HEK293 (cell line): Measurements from ENCODE around the gene PRKAG2.

ENCODE experiments used
- TCF7L2 ChIP-seq: IDR thresholded peaks from 2 replicates; pipeline ENCODE4 v1.6.1; 2011; ENCODE audit warnings: low read depth, mild to moderate bottlenecking, inconsistent platforms, low read length, moderate library complexity, borderline replicate concordance
- ZBTB20 ChIP-seq: fragments of 450-650 bp; formaldehyde crosslinking; IDR thresholded peaks from 2 replicates; pipeline ENCODE4 v1.5.1; 2016; ENCODE audit warnings: missing biosample characterization, missing genetic modification characterization
- ZNF10 ChIP-seq: fragments of 450-650 bp; formaldehyde crosslinking; IDR thresholded peaks from 2 replicates; pipeline ENCODE4 v1.5.1; 2017; ENCODE audit warnings: missing biosample characterization, missing genetic modification characterization
- ZNF274 ChIP-seq, 2 experiments: fragments of 200-500 bp in 1 of 2; fragments of 450-650 bp in 1 of 2; sonication (Bioruptor generic) in 1 of 2; formaldehyde crosslinking in 1 of 2; IDR thresholded peaks; 2 replicates each; pipeline versions ENCODE4 v1.5.1 to v1.6.1; 2014 to 2016; ENCODE audit warnings: borderline replicate concordance in 1 of 2, inconsistent platforms in 1 of 2, low read length in 1 of 2, missing biosample characterization in 1 of 2, missing genetic modification characterization in 1 of 2
- ZNF354C ChIP-seq: fragments of 450-650 bp; formaldehyde crosslinking; IDR thresholded peaks from 2 replicates; pipeline ENCODE4 v1.5.1; 2016; ENCODE audit warnings: missing biosample characterization, missing genetic modification characterization, low read depth, borderline replicate concordance
- ZNF510 ChIP-seq: fragments of 450-650 bp; formaldehyde crosslinking; IDR thresholded peaks from 2 replicates; pipeline ENCODE4 v1.5.1; 2018; ENCODE audit warnings: mild to moderate bottlenecking, missing genetic modification characterization, missing biosample characterization; ENCODE audit not compliant: insufficient replicate concordance
- TF ChIP-seq, protein P1 (sequence below): fragments of 450-650 bp; formaldehyde crosslinking; IDR thresholded peaks from 2 replicates; pipeline ENCODE4 v1.5.1; 2016; ENCODE audit warnings: missing biosample characterization, missing genetic modification characterization
- TF ChIP-seq, protein P2 (sequence below): fragments of 450-650 bp; formaldehyde crosslinking; IDR thresholded peaks from 2 replicates; pipeline ENCODE4 v1.5.1; 2016; ENCODE audit warnings: missing biosample characterization, missing genetic modification characterization

DNA sequence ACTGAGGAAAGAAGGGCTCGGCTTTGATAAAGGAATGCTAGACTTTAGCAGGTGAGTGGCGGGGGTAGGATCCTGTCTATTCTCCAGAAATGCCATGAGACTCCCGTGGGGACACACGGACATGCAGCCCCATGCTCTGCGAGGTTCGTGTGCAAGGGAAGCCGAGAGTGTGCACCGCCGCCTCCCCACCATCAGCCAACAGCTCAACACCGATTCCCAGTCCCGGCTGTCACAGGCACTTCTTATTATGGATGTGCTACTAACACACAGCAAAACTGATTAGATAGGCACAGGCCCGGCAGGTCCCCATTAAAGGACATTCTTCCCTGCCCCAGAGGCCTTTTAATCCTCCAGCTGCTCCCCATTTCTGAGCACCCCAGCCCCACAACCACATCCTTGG lies 154.4 kb downstream of the PRKAG2 start:
- no peak for TF ChIP-seq ZBTB20 (tag by site-specific recombination)
- TF ChIP-seq TCF7L2, result no peak
- no peak for TF ChIP-seq ZNF510 (tag by site-specific recombination)
- TF ChIP-seq, protein P1, sequence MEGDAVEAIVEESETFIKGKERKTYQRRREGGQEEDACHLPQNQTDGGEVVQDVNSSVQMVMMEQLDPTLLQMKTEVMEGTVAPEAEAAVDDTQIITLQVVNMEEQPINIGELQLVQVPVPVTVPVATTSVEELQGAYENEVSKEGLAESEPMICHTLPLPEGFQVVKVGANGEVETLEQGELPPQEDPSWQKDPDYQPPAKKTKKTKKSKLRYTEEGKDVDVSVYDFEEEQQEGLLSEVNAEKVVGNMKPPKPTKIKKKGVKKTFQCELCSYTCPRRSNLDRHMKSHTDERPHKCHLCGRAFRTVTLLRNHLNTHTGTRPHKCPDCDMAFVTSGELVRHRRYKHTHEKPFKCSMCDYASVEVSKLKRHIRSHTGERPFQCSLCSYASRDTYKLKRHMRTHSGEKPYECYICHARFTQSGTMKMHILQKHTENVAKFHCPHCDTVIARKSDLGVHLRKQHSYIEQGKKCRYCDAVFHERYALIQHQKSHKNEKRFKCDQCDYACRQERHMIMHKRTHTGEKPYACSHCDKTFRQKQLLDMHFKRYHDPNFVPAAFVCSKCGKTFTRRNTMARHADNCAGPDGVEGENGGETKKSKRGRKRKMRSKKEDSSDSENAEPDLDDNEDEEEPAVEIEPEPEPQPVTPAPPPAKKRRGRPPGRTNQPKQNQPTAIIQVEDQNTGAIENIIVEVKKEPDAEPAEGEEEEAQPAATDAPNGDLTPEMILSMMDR (tag by site-specific recombination), result no peak
- TF ChIP-seq ZNF274 (IDR thresholded peaks at IDR 0.05; ENCODE audit: low read length), result no peak
- no peak for TF ChIP-seq ZNF274 (tag by site-specific recombination; IDR thresholded peaks at IDR 0.05; ENCODE audit: borderline replicate concordance)
- TF ChIP-seq, protein P2, sequence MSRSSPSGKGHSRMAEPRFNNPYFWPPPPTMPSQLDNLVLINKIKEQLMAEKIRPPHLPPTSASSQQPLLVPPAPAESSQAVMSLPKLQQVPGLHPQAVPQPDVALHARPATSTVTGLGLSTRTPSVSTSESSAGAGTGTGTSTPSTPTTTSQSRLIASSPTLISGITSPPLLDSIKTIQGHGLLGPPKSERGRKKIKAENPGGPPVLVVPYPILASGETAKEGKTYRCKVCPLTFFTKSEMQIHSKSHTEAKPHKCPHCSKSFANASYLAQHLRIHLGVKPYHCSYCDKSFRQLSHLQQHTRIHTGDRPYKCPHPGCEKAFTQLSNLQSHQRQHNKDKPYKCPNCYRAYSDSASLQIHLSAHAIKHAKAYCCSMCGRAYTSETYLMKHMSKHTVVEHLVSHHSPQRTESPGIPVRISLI (tag by site-specific recombination), result no peak
- TF ChIP-seq ZNF10 (tag by site-specific recombination), result no peak
- no peak for TF ChIP-seq ZNF354C
